HG03460 (cell line): Measurements from ENCODE around the gene ZNF512B.
"Not testable (repeated sequence)": the region's sequence is repeated elsewhere in the genome, so short reads cannot be mapped to it uniquely, and the experiment has no call there.

ENCODE experiments used
- ATAC-seq: cut with Tn5 transposase; IDR thresholded peaks from one replicate; pipeline ENCODE4 v1.9.1; 2021; ENCODE audit not compliant: unreplicated experiment

ZNF512B gene

DNA sequence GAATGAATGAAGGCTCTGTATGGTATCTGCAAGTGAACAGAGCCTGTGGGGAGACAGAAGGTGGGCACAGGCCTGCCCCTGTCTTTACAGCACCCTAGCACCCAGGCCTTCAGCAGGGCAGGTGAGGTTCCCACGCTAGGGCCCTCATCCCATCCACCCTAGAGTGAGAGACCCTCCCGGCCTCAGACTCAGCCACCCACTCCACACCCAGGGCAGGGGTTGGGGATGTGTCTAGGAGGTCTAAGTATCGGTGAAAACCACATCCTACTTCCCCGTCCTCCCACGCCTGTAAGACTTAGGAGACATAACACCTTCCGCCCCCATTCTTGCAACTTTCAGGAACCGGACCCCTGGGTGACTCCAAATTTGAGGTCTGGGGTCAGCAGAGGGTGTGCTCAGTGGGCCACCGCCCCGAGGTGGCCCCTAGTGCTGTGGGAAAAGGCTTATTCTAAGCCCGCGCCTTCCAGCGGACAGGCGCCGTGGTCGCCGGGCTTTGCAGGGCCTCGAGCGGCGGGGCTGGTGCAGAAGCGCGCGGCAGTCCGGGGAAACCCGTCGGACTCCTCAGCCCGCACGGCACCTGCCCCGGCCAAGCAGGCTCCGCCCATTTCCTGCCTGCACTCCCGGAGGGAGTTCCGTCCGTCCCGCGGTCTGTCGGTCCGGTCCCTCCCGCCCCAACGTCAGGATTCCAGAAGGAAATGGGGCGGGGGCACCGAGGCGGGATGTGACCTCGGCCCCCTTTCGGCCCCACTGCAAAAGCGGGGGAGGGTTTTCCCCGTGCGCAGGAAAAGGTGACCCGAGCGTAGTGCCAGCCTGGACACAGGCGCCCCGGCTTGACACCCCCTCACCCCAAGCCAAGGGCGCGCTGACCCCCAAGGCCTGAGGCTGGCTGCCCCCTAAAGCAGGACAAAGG, 8.8 kb upstream of the ZNF512B start:
- ATAC-seq: no peak

DNA sequence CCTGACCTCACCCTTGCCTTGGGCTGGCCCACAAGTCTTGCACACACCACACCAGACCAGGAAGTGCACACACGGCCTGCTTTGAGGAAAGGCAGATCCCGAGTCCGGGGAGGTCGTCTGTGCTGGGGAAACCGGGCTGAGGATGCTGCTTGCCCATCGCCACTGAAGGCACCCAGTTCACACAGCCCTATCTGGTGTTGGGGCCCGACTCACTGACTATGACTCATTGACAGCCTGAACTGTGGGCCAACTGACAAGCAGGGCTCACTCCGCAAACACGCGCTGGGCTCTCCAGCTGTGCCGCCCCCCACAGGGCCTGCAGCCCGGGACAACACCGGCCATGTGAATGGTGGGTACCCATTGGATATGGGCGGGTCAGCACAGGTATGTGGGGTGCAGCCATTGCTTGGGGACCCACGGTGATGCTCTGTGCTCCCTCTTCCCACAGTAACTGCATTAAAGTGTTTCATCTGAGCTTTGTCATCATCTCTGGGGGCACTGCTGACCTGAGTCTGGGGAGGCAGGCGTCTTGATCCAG, 8.1 kb upstream of the ZNF512B start:
- ATAC-seq: no peak

DNA sequence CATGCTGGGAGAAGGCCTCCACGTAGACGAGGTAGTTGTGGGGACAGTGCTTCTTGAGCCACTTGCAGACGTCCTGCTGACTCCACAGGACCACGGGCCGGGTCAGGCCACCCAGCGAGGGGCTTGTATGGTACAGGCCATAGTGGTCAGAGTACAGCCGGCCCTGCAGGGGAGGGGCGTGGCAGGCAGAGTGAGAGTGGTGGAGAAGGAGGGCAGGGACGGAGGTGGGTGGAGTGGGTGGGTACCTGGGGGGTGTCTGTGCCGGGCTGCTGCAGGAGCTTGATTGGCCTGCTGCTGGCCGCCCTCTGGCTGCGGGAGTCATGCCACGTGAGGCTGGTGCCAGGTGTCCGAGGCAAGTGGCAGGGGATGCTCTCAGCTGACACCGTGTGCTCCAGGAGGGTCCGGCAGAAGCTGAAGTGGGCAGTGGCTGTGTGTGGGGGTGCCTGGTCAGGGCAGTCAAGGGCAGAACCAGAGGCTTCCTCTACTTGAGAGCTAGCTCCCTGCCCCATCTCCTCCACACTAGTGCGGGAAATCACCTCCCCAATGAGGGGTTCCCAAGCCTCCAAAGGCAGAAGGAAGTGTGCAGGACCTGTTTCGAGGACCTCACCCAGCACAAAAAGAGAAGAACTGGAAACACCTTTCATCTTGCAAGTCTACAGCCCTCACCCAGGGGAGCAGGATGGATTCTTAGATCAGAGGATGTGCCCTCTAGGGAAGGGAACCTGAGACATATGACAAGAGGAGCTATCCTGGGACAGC, 7.4 kb upstream of the ZNF512B start:
- no peak for ATAC-seq

DNA sequence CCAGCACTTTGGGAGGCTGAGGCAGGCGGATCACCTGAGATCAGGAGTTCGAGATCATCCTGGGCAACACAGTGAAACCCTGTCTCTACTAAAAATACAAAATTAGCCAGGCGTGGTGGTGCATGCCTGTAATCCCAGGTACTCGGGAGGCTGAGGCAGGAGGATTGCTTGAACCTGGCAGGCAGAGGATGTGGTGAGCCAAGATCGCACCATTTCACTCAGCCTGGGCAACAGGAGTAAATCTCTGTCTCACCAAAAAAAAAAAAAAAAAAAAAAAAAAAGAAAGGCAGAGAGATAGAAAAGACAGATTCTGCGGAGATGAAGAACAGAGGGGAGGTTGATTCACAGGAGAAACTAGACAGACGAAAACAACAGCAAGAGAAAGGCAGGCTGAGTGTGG, 6.8 kb upstream of the ZNF512B start:
- not testable (repeated sequence) for ATAC-seq

DNA sequence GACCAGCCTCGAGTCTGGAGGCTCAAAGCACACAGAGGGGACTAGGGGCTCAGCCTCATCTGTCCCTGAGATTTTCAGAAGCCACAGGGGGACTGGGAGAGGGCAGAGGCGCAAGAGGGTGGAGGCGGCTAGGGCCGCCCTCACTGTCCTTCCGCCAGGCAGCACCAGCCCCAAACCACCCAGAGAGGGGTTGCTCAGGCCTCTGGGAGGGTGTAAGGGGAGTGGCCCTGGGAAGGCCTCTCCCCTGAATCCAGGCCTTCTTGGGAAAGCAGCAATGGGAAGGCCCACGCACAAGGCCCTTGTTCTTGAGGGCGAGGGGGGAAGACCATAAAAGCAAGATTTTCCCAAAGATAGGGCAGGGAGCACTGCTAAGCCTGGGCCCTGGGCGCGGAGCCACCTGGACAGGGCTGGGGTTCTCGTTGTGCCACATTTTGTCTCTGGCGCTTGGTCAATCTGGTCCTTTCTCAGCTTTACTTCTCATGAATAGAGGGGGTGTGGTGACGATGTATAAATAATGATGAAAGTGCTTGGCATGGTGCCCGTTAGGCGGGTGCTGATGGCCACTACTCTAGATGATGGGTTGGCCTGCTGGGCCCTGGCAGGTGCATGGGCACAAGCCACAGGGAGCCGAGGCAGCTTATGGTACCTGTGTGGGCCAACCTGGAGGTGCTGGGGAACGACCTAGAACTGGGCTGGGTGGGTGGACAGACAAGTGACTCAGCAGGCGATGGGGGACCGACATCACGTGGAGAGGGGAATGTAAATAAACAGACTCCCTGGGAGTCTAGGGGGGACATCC, 4.9 kb upstream of the ZNF512B start:
- no peak for ATAC-seq

DNA sequence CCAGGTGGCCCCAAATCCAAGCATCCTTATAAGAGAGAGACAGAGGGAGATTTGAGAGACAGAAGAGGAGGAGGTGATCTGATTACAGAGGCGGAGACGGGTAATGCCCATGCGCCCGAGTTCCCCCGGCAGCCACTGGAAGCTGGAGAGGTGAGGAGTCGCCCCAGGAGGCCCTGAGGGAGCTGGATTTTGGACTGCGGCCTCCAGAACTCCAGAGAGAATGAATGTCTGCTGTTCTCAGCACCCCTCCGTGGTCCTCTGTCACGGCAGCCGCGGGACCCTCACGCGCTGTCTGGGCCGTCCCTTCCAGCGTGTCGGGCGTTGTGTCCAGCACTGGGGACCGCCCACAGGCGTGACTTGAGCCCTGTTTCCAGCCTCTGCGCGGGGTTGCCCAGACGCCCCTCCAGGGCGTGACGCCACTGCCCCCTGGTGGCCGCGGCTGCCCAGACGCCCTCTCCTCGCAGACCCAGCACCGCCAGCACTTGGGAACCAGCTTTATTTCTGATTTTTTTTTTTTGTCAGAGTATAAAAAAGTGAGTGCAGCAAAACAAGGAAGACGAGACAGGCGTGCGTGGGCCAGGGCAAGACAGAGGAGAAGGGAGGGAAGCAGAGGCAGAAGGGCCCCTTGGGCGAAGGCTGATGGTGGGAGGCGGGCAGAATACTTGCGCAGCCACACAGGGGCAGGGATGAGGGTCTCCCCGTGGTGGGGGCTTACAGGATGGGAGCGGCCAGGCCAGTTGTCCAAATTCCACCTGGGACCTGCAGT, 4.1 kb upstream of the ZNF512B start:
- ATAC-seq: no peak

DNA sequence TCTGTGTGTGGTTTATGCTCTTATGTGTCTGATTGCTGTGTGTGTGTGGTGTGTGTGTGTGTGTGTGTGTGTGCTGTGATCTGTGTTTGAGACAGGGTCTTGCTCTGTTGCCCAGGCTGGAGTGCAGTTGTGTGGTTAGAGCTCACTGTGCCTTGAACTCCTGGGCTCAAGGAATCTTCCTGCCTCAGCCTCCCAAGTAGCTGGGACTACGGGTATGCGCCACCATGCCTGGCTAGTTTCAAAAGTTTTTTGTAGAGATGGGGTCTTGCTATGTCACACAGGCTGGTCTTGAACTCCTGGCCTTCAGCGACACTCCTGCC, 3.4 kb upstream of the ZNF512B start:
- ATAC-seq: no peak

DNA sequence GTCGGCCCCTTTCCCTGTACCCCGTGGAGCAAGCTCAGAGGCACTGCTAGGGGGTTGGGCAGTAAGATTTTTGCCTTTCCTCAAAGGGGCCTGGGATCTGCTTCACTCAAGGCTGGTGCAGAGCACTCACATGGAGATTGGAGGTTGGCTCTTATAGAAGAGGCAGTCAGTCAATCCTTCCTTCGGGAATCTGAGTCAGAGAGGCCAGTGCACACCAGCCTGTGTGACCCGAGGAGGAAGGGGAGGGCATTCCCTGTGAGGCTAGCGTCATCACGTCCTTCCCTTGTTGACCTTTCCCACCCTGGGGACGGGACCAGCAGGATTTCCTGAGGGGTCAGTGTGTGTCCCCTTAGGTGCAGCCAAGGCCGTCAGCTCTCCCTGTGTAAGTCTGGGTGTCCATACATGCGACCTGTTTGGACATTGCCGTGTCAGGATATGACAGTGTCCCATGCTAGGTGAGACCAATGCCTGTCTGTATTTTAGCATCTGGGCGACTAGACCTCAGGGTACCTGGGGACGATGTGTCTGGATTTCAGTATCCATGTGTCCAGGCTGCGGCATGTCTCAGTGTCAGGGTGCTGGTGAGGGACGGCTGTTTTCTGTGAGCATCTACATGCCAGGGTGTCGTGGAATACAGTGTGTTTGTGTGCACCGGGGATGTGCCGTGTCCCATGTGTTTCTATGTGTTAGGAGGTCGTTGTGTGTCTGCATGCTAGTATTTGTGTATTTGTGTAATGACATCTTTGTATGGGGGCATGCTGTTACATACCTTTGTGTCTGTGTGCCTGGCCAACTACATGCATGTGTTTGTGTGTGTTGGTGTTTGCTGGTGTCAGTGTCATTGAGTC, 2.8 kb upstream of the ZNF512B start:
- no peak for ATAC-seq

DNA sequence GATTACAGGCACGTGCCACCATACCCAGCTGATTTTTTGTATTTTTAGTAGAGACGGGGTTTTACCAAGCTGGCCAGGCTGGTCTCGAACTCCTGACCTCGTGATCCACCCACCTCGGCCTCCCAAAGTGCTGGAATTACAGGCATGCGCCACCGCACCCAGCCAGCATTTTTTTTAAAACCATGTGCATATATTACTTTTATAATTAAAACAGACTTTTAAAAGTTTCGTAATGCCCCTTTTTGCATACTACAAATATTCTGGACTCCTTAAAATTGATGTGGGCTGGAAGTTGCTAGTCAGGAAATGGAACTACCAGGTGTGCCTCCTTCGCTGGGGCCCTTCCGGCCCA, 2.2 kb upstream of the ZNF512B start:
- not testable (repeated sequence) for ATAC-seq

DNA sequence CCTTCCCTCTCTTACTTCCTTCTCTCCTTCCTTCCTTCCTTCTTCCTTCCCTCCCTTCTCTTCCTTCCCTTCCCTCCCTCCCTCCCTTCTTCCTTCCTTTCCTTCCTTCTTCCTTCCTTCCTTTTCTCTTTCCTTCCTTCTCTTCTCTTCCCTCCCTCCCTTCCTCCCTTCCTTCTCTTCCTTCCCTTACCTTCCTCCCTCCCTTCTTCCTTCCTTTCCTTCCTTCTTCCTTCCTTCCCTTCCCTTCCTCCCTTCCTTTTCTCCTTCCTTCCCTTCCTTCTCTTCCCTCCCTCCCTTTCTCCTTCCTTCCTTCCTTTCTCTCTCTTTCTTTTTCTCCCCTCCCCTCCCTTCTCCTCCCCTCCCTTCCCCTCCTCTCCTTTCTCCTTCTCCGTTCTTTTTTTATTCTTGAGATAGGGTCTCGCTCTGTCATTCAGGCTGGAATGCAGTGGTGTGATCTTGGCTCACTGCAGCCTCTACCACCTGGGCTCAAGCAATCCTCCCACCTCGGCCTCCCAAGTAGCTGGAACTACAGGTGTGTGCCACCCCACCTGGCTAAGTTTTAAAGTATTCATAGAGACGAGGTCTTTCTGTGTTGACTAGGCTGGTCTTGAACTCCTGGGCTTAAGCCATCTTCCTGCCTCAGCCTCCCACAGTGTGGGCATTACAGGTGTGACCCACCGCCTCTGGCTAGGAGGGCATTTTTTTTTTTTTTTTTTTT, 1.1 kb upstream of the ZNF512B start:
- no peak for ATAC-seq

DNA sequence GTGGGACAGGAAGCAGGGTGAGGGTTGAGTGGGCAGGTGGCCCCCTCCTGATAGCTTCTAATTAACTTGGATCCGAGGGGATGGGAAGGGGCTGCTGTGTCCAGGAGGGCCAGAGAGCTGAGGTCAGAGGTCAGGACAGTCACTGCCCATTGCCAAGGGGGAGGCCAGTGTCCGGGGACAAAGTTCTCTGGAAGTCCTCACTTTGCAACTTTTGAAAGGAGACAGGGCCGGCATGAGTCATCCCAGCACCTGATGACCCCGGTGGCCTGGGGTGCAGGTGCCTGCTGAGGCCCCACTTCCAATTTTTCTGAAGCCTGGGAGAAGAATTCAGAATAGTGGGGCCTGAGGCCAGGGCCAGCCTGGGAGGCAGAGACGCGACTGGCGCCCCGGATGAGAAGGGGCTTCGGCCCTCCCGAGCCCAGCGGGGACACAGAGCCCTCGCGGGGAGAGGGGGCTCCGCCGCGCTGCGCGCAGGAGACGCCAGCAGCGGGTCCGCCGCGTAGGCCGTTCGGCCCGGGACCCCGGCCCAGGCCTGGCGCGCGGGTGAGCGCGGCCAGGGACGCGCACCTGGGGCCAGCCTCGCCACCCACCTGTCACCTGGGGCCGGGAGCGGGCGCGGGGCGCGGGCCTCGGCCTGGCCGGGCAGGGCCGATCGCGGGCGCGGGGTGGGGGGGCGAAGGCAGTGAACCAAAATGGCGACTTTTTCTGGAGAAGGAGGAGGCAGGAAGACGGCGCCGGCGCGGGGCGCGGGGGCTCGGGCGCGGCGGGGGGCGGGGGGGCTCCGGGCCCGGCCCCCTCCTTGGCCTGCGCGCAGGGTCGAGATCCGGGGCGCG, 586 bp downstream of the ZNF512B start:
- no peak for ATAC-seq

DNA sequence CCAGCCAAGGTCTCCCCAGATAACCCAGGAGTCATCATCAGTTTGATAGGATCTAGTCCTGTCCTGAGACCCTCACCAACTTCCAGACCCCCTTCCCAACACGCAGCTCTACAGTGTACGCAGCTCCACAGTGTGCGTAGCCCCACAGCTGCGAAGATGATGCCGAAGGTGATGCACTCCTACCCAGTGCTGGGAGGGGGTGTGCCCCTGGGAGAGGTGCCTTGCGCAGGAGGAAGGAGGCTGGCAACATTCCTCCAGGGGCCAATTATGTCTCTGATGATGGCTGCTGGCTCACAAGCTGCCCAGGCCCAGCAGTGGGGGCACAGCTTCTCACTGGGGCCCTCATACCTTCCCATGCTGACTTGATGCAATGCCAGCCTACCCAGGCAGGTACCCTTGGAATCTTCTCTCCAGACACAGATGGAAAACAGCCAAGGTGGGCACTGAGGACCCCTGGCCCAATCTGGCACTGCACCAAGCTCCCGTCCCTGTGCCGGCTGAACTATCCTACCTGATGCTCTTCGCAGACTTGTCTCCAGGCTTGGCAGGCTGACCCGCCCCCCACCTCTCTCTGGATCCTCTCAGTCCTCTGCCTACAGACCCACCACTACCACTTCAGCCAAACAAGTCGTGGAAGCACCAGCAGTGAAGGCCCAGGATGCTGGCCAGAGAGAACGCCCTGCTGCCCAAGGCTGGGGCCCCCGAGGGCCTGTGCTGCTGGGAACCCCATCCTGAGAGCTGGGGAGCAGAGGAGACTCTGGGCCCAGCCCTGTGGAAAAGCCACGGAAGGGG, 1.4 kb downstream of the ZNF512B start:
- ATAC-seq: no peak

DNA sequence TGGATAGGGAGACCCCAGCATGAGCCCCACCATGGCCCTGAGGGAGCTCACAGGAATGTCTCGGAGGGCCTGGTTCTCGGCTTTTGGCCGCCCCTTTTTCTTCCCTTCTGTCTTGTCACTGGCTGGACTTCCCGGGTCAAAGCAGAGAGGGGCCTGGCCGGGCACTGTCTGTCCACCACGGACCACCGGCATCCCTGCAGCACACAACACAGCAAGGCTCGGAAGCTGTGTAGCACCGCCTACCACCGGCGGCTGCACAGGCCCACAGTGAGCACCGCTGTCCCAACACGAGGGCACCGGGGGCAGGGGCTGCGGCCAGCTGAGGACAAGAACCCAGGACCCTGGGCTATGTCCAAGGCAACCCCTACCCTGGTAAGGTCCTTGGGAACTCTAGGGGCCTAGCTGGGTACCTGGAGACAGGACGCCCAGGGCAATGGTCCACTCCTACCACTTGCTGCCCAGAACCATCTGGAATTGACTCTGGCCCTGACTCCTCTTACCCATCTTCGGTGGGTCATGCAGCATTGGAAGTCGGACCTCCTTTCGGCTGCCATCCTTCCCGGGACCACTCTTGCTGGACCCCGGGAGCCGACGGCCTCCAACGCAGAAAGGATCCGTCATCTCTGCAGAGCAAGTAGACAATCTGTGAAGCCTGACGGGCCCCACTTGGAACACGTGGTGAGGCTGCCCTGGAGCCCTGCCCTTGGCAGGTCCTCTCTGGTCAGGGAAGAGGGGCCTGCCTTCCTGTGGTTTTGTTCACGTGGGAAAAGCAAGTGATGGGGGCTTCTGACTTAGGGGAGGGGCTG, 2.2 kb downstream of the ZNF512B start:
- ATAC-seq: no peak

DNA sequence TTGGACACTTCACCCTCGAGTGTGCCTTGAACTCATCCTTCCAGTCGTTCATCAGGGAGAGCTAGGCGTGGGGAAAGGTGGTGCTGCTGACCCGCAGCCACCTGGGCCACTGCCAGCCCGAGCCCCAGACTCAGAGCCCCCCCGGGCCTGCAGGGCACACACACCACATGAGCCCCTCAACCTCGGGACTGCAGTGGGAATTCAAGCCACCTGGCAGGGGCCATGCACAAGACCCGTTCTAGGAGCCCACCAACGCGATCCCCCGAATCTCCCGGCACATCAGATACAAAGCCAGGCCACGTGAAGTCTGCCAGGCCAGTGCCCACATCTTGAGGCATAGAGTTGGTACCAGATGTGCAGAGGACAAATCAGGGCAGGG, 2.8 kb downstream of the ZNF512B start:
- no peak for ATAC-seq

DNA sequence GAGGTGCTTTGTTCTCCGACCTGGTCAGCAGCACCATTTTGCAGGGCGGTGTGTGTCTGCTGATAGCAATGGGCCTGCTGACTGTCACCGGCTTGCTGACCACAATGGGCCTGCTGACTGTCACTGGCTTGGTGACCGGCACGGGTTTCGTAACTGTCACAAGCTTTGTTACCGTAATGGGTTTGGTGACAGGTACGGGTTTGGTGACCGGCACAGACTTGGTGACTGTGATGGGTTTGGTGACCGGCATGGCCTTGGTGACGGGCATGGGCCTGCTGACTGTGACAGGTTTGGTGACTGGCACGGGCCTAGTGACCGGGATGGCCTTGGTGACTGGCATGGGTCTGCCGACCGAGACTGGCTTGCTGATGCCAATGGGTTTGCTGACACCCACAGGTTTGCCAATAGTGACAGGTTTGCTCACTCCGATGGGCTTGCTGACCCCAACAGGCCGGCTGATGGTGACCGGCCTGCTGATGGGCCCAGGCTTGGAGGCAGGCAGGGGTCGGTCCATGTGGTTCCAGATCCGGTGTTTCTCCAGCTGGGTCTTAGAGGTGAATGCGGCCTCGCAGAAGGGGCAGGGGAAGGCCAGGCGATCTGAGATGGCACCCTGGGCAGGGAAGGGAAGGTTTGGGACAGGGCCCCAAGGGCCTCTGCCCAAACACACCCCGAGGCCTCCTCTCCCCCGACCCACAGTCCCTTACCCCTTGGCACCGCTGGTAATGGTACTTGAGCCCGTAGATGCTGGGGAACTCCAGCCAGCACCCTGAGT, 3.4 kb downstream of the ZNF512B start:
- ATAC-seq: no peak

DNA sequence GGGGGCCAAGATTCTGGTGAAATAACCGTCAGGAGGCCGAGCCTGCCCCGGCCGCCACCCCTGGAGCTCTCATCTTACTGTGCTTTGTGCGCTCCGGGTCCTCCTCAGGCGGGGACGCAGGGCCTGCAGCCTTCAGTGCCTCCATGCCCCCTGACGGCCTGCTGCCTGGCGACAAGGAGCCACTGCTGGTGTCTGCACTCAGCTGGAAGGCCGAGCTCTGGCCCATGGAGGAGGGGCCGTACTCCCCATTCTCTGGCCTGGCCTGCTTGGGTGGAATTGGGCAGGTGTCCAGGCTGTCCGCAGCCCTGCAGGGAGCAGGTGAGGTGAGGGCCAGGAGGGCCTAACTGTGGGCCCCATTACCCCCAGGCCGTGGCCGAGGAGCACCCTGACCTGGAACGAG, 5.3 kb downstream of the ZNF512B start:
- no peak for ATAC-seq
